ENCODE results near the gene GPC1.

Gene GPC1

GRCh38 chr2:240441993-240442411 is 6.5 kb downstream of the GPC1 start:
- DNase-seq (ENCODE audit: low read depth in 2 of 2) = no peak

DNA sequence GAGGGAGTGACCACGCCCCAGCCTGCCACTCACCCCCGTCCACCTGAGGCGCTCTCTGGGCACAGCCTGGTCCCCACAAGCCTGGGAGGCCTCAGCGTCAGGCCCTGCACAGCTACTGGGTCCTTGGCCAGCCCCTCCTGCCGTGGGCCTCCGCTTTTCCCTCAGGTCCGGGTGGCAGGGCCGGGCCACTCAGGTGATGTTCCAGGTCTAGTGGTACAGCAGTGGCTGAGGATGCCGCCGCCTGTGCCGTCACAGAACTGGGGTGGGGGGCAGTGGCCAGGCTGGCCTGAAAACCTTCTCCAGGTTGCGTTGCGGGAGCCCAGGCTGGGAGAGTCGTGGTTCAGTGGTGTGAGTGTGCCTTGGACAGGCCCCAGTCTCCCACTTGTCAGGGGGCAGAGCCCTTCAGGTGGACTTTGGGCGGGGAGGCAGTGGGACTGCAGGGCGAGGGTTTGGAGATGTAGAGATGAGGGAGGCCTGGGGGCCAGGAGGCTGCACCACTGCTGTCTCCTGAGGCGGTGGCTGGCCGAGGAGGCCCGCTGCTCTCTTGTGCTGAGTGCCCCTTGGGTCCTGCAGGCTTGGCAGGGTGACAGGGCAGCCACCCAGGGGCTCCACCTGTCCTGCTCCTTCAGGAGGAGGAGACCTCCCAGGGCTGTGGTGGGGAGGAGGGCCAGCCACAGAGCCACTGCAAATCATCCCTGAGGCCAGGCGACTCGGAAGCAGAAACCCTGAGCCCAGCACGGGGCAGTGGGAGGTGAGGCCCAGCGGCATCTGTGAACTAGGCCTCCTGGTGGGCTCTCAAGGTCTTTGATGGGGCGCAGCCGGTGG is 7.6 kb downstream of the GPC1 start:
- no peak for DNase-seq (ENCODE audit: low read depth in 2 of 2)

DNA sequence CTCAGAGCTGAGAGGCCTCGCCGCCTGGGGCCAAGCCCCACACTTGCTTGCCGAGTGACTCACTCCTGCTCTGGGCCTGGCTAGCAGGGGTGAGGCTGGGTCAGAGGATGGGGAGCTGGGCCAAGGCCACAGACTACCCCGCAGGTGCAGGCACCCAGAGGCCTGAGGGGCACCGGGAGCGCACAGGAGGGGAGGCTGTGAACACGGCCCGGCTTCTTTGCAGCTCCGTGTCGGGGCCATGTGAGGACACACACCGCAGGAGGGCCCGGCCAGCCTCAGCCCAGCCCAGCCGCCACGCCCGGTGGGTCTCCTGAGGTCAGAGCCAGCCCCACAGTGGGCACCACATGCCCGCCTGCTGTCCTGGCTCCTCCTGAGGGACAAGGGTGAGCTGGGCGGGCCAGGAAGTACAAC is 8.4 kb downstream of the GPC1 start:
- no peak for DNase-seq (ENCODE audit: low read depth in 2 of 2)

GRCh38 chr2:240444464-240444863 is 9.0 kb downstream of the GPC1 start:
- no peak for DNase-seq (ENCODE audit: low read depth in 2 of 2)

- DNase-seq (ENCODE audit: low read depth in 2 of 2) = no peak
These were observed 10.6 kb downstream of the GPC1 start for GRCh38 chr2:240445961-240446663.

DNA sequence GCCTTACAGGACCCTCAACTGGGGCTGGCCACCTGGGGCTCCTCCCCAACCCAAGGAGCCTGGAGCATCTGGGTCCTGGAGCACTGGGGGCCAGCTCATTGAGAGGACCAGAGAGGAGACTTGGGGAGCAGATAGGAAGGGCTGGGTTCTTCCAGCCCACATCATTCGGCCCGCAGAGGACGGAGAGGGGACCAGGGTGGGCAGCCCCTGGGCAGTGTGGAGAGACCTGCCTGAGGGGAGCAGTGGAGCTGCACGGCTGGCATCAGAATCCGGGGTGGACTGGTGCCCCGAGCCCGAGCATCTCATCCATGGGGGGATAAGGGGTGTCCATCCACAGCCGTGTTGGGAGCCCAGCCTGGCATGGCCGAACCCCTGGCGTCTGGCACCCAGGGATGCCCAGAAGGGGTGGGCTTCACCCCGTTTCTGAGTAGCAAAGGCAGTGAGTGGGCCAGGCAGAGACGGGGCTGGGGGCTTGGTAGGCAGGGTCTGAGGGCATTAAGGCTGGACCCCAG is 11.3 kb downstream of the GPC1 start:
- DNase-seq (ENCODE audit: low read depth in 2 of 2) = no peak

DNA sequence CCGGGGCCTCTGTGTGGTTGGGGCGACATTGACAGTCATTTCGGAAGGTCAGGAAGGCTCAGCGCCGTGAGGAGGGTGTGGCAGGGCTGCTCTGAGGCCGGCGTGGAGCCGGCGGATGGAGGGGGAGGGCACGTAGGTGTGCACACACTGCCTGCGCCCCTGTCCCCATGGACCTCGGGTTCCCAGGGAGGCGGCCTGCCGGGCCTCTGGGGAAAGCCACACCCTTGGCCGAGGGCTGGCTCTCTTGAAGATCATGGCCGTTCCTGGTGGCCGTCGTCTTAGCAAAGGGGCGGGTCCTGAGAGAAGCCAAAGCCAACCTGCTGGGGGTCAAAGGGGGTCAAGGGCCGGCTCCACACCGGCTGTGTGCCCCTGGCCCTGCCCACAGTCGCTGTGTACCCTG is 11.9 kb downstream of the GPC1 start:
- DNase-seq (ENCODE audit: low read depth in 2 of 2) = no peak

- no peak for DNase-seq (ENCODE audit: low read depth in 2 of 2)
These were observed 12.5 kb downstream of the GPC1 start for GRCh38 chr2:240447934-240448333.

DNA sequence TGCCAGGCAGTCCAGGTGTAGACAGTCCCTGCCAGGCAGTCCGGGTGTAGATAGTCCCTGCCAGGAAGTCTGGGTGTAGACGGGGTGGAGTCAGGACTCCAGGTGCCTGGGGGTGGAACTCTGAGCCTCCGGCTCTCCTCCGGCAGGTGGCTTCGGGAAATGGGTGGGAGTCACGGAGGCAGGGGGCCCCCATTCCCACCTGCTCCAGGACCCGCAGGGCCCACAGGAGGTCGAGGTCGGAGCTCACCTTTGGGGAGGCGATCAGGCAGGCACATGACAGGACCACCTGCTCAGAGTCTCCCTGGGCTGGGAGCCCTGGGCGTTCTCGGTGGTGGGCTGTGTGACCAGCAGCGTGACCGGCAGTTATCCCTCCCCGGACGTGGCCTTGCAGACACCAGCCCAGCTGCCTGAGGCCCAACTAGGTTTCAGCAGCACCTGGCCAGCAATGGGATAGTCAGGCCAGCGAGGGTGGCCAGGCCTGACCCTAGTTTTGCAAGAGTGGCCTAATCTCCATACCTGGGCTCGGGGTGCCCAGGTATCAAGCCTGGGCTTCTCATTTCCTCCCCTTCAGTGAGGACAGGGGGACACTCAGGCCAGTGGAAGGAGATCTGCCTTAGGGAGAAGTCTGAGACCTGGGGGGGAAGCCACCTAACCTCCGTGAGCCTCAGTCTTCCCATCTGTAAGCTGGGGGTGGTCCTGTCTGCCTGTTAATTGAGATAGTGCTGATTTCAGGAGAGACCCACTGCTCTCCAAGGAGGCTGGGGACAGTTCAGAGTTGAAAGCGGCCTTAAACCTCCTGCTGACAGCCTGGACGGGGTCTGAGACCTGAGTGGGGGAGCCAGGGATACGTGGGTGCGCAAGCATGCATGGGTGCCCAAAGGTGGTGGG is 13.2 kb downstream of the GPC1 start:
- DNase-seq (ENCODE audit: low read depth in 2 of 2) = no peak

- DNase-seq (ENCODE audit: low read depth in 2 of 2) = no peak
These were observed 14.5 kb downstream of the GPC1 start for GRCh38 chr2:240449764-240450531.

DNA sequence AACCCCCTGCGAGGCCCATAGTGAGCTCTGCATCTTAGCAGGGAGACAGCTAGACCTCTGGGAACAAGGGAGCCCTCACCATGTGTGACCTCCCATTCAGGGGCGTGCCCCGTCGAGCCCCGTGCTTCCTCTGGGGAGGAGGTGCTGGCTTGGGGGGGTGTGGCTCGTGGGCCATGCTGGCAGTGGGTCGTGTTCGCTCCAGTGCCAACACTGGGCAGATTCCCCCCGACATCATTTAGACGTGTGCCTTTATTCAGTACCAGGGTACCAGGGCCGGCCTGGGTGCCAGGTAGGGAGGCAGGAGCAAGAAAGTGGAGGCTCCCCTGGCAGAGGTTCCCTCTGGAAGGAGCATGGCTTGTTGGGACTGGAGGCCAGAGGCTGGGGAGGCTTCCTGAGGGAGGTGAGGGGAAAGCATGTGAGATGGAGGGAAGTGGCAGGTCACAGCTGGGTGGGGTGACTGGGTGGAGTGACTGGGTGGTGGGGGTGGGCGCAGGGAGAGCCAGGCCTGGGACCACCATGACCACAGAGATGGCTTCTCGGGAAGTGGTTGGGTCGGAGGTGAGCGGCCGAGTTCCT is 15.2 kb downstream of the GPC1 start:
- DNase-seq (ENCODE audit: low read depth in 2 of 2) = no peak

DNA sequence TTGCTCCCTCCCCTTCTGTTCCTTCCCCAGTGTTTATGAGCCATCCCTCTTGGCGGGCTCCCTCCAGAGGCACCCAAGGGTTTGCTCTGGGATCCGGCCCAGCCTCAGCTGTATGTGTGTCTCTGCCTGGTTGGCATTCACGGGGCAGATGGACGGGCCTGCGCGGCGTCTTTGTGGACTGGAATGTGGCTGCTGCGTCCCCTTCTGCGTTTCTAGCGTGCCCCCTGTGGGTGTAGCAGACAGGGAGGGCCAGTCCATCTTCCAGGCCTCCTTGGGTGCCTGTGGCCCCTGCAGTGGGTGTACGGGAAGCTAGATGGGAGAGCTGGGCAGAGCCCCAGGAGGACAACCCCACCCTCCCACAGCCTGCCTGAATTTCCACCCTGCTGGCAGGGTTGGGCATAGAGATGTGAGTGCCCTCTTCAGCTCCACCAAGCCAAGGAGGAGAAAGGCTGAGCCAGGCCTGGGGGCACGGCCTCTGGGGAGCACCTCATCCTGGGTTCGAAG is 15.7 kb downstream of the GPC1 start:
- DNase-seq (ENCODE audit: low read depth in 2 of 2) = no peak

GRCh38 chr2:240451791-240452461 is 16.5 kb downstream of the GPC1 start:
- no peak for DNase-seq (ENCODE audit: low read depth in 2 of 2)

DNA sequence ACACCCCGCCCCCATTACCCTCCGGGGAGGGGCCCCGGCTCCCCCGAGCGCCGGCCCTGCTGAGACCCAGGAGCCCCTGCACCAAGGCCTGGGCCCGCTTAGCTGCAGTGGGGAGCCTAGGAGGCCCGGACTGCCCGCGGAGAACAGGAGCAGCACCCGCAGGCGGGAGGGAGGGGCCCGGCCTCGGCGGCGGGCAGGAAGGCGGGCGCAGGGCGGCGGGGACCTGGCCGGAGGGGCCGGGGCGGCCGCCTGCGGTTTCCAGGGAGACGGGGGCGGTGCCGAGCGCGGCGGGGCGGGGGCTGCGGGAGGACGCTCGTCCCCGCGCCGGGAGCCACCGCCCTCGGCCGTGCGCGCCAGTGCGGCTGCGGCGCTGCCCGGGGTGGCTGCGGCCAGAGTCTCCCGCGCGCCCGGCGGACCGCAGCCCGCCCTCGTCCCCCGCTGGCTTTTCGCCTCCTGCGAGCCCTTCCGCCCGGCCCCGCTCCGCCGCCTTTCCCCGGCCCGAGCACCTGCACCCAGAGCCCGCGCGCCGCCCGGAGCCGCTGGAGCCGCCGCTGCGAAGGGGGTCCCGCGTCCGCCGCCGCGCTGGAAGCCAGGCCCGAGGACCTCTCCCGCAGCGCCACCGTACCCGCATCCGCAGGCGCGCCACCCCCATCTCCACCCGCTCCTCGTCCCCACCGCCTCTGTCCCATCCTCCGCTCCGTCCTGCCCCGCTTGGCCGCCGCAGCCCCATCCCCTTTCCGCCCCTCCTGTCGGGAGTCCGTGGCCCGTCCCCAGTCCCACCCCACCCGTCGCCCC is 17.2 kb downstream of the GPC1 start:
- DNase-seq (ENCODE audit: low read depth in 2 of 2) = no peak

DNA sequence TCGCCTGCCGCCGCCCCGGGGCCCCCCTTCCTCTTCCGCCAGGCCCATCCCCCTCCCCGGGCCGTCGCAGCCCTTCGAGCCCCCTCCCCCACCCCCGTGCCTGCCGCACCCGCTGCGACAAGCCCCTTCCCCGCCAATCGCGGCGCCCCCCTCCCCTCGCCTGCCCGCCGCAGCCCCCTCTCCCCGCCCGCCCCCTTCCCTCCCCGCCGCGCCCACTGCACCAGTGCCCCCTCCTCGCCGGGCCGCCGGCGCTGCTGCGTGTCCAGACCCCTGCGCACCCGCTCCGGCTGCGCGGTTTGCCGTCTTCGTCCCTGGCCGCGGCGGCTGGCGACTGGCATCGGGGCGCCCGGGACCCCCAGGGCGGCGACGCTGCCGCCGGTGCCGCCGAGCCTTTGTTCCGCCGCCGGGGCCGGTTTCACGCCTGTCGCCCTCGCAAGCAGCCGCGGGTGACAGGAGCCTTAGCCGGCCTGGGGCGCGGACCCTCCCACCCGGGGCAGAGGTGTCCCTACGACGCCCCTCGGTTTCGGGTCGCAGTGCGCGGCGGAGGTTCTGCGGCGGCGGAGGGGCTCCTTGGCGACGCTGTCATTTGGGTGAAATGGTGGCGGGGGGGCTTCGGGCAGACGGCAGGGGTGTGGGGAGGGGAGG is 18.1 kb downstream of the GPC1 start:
- no peak for DNase-seq (ENCODE audit: low read depth in 2 of 2)

- no peak for DNase-seq (ENCODE audit: low read depth in 2 of 2)
These were observed 18.8 kb downstream of the GPC1 start for GRCh38 chr2:240454106-240454901.

DNA sequence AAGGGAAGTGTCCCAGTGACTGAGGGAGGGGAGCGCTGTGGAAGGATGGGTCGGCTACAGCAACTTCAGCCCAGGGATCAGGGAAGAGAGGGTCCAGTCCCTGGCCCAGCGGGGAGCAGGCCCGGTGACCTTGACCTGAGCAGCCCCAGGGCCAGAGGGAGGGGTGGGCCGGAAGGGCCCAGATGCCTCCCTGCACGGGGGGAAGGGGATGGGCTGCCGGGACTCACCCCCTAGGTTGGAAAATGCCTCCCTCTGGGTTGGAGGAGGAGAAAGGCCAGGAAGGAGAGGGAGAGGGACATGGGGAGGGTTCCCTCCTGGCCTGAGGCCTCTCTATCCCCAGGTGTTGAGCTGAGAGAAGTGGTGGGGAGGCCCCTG is 19.8 kb downstream of the GPC1 start:
- DNase-seq (ENCODE audit: low read depth in 2 of 2) = no peak

All from fibroblast of skin of left biceps (primary cell).